H1 (cell line): ENCODE measurements around the gene HADHB. TPM values are rescaled to one million over a fixed set of nuclear protein-coding genes. Genes with fewer than 3 reads are reported as not detected.

Experiments used
- CTCF ChIA-PET: fragments of 300-600 bp; sonication (Branson Sonifier 250); formaldehyde crosslinking; loops from one replicate; lab custom pipeline; 2021; ENCODE audit not compliant: partially characterized antibody; lab: Charles Lee
- POLR2A ChIA-PET: fragments of 300-600 bp; sonication (Branson Sonifier 250); formaldehyde crosslinking; loops from one replicate; lab custom pipeline; 2021; ENCODE audit warnings: inconsistent platforms; ENCODE audit not compliant: partially characterized antibody; lab: Charles Lee
- DNase-seq, 2 experiments: peaks; one replicate each; pipeline versions ENCODE4 v3.0.0 to v3.0.0-alpha.2; 2010 to 2022; ENCODE audit warnings: low spot score in 2 of 2, low read depth in 1 of 2, mixed read lengths in 1 of 2
- FAIRE-seq: peaks from 2 replicates; lab custom pipeline; 2011; peaks lifted over from hg19 to GRCh38; lab: Jason Lieb, UNC
- H2AFZ ChIP-seq: 2 replicates; pipeline ENCODE4 v1.8.1; 2012; ENCODE audit warnings: low read length, inconsistent platforms
- H2AK5ac ChIP-seq: 2 replicates; pipeline ENCODE4 v1.6.1; 2013; ENCODE audit warnings: low read depth, low read length
- H2BK120ac ChIP-seq: replicated peaks from 2 replicates; pipeline ENCODE3; 2013; ENCODE audit warnings: low read depth, low read length, inconsistent platforms
- H2BK12ac ChIP-seq: 2 replicates; pipeline ENCODE4 v1.6.1; 2013; ENCODE audit warnings: low read depth, low read length
- H2BK15ac ChIP-seq: 2 replicates; pipeline ENCODE4 v1.6.1; 2013; ENCODE audit warnings: low read length
- H2BK20ac ChIP-seq: 2 replicates; pipeline ENCODE4 v1.6.1; 2013; ENCODE audit warnings: low read length
- H2BK5ac ChIP-seq: 2 replicates; pipeline ENCODE4 v1.6.1; 2013; ENCODE audit warnings: low read depth, low read length
- H3K14ac ChIP-seq: 2 replicates; pipeline ENCODE4 v1.6.1; 2013; ENCODE audit warnings: inconsistent platforms; ENCODE audit not compliant: insufficient read length
- H3K18ac ChIP-seq: 2 replicates; pipeline ENCODE4 v1.6.1; 2013; ENCODE audit warnings: low read length; ENCODE audit errors: extremely low read depth
- H3K23ac ChIP-seq: 2 replicates; pipeline ENCODE4 v1.6.1; 2013; ENCODE audit warnings: inconsistent platforms; ENCODE audit not compliant: insufficient read length
- H3K23me2 ChIP-seq: 2 replicates; pipeline ENCODE4 v1.6.1; 2013; ENCODE audit warnings: low read depth, low read length
- H3K27ac ChIP-seq: 2 replicates; pipeline ENCODE4 v1.6.1; 2011; ENCODE audit warnings: low read depth, low read length, inconsistent platforms
- H3K27me3 ChIP-seq, 4 experiments: replicated peaks in 1 of 4; 1 replicate in 1 of 4; 2 replicates in 3 of 4; pipeline versions ENCODE4 v1.6.1 to v1.8.1; 2011 to 2013; ENCODE audit warnings: low read length in 3 of 4, mild to moderate bottlenecking in 3 of 4, inconsistent platforms in 2 of 4, mixed read lengths in 2 of 4, moderate library complexity in 1 of 4; ENCODE audit not compliant: control insufficient read depth in 3 of 4, insufficient read depth in 3 of 4; ENCODE audit errors: extremely low read depth in 1 of 4
- H3K36me3 ChIP-seq, 4 experiments: 2 replicates each; pipeline versions ENCODE4 v1.6.1 to v1.8.1; 2011 to 2013; ENCODE audit warnings: mild to moderate bottlenecking in 4 of 4, low read length in 3 of 4, moderate library complexity in 2 of 4, control low read depth in 1 of 4, inconsistent platforms in 1 of 4; ENCODE audit not compliant: insufficient read depth in 4 of 4, control insufficient read depth in 2 of 4
- H3K4ac ChIP-seq: replicated peaks from 2 replicates; pipeline ENCODE3; 2013; ENCODE audit warnings: low read length, low read depth, mixed read lengths, inconsistent platforms; ENCODE audit not compliant: insufficient read length
- H3K4me1 ChIP-seq, 4 experiments: replicated peaks in 1 of 4; 1 replicate in 1 of 4; 2 replicates in 3 of 4; pipeline versions ENCODE4 v1.6.1 to v1.8.1; 2011 to 2013; ENCODE audit warnings: low read length in 3 of 4, inconsistent platforms in 2 of 4, mixed read lengths in 1 of 4; ENCODE audit not compliant: insufficient read depth in 4 of 4, control insufficient read depth in 3 of 4
- H3K4me2 ChIP-seq, 2 experiments: 2 replicates each; pipeline versions ENCODE4 v1.6.1 to v1.8.1; 2011 to 2013; ENCODE audit warnings: low read depth in 2 of 2, low read length in 2 of 2, control low read depth in 1 of 2, inconsistent platforms in 1 of 2, mild to moderate bottlenecking in 1 of 2; ENCODE audit not compliant: insufficient read depth in 1 of 2
- H3K4me3 ChIP-seq, 4 experiments: fragments of 200-600, 300-600 bp in 1 of 4; sonication (generic), shearing (Covaris generic), sonication (Bioruptor Twin) in 1 of 4; 2 replicates each; pipeline versions ENCODE4 v1.5.1 to v1.8.1; 2011 to 2016; ENCODE audit warnings: low read length in 4 of 4, low read depth in 3 of 4, control low read depth in 2 of 4, inconsistent platforms in 2 of 4, mild to moderate bottlenecking in 2 of 4, mixed read lengths in 1 of 4, moderate library complexity in 1 of 4; ENCODE audit not compliant: insufficient read depth in 2 of 4; ENCODE audit errors: extremely low read depth in 1 of 4
- H3K56ac ChIP-seq: replicated peaks from 2 replicates; pipeline ENCODE3; 2013; ENCODE audit warnings: low read depth, mild to moderate bottlenecking, mixed read lengths, low read length, inconsistent platforms; ENCODE audit not compliant: insufficient read length
- H3K79me1 ChIP-seq: 2 replicates; pipeline ENCODE4 v1.6.1; 2013; ENCODE audit warnings: low read depth, low read length, control low read depth
- H3K79me2 ChIP-seq, 2 experiments: 2 replicates each; pipeline versions ENCODE4 v1.6.1 to v1.8.1; 2012 to 2013; ENCODE audit warnings: low read length in 2 of 2, mild to moderate bottlenecking in 2 of 2, inconsistent platforms in 1 of 2; ENCODE audit not compliant: insufficient read depth in 2 of 2, control insufficient read depth in 1 of 2
- H3K9ac ChIP-seq, 4 experiments: replicated peaks in 1 of 4; 1 replicate in 1 of 4; 2 replicates in 3 of 4; pipeline versions ENCODE4 v1.6.1 to v1.8.1; 2011 to 2013; ENCODE audit warnings: low read depth in 3 of 4, low read length in 3 of 4, control low read depth in 2 of 4, mild to moderate bottlenecking in 2 of 4, moderate library complexity in 2 of 4, inconsistent platforms in 1 of 4; ENCODE audit errors: extremely low read depth in 1 of 4
- H3K9me3 ChIP-seq, 2 experiments: 2 replicates each; pipeline versions ENCODE4 v1.6.1 to v1.8.1; 2012 to 2013; ENCODE audit warnings: mild to moderate bottlenecking in 2 of 2, moderate library complexity in 2 of 2, control low read depth in 1 of 2, inconsistent platforms in 1 of 2, low read depth in 1 of 2, low read length in 1 of 2, mixed read lengths in 1 of 2; ENCODE audit not compliant: insufficient read depth in 2 of 2
- H4K20me1 ChIP-seq, 2 experiments: replicated peaks in 1 of 2; 2 replicates each; pipeline versions ENCODE3 to v1.8.1; 2011 to 2013; ENCODE audit warnings: inconsistent platforms in 2 of 2, low read length in 2 of 2, mild to moderate bottlenecking in 1 of 2; ENCODE audit not compliant: insufficient read depth in 2 of 2, control insufficient read depth in 1 of 2
- H4K5ac ChIP-seq: 2 replicates; pipeline ENCODE4 v1.6.1; 2013; ENCODE audit warnings: low read length, low read depth, mixed read lengths, inconsistent platforms; ENCODE audit not compliant: insufficient read length
- H4K8ac ChIP-seq: 2 replicates; pipeline ENCODE4 v1.8.0; 2013; ENCODE audit warnings: mild to moderate bottlenecking, moderate library complexity, low read length, inconsistent platforms; ENCODE audit not compliant: insufficient read depth; ENCODE audit errors: extremely low read depth
- H4K91ac ChIP-seq: replicated peaks from 2 replicates; pipeline ENCODE3; 2013; ENCODE audit warnings: low read length, mixed read lengths, inconsistent platforms; ENCODE audit not compliant: insufficient read length
- ASH2L ChIP-seq: fragments of 200-600, 300-600 bp; sonication (generic); IDR thresholded peaks from one replicate; pipeline ENCODE4 v1.7.1; 2017; ENCODE audit warnings: low read length
- CBX5 ChIP-seq: fragments of 300-800, 300-1000 bp; sonication (generic); IDR thresholded peaks from 2 replicates; pipeline ENCODE4 v1.7.1; 2016; ENCODE audit warnings: antibody characterized with exemption, low read length, low read depth
- CBX8 ChIP-seq: fragments of 300-800, 300-1000 bp; sonication (generic); IDR thresholded peaks from 2 replicates; pipeline ENCODE4 v1.7.1; 2016; ENCODE audit warnings: low read depth, low read length, borderline replicate concordance
- CHD2 ChIP-seq: IDR thresholded peaks from 2 replicates; pipeline ENCODE4 v1.6.1; 2012; ENCODE audit warnings: low read length, improper control_type of control experiment
- FOSL1 ChIP-seq: IDR thresholded peaks from 2 replicates; pipeline ENCODE4 v1.6.1; 2011; ENCODE audit warnings: mild to moderate bottlenecking, low read depth, low read length, moderate library complexity; ENCODE audit not compliant: insufficient read depth
- HDAC2 ChIP-seq, 2 experiments: fragments of 300-600 bp in 1 of 2; sonication (generic) in 1 of 2; IDR thresholded peaks; 2 replicates each; pipeline ENCODE4 v1.6.1; 2011 to 2012; ENCODE audit warnings: low read depth in 2 of 2, low read length in 2 of 2, mild to moderate bottlenecking in 2 of 2, moderate library complexity in 2 of 2, borderline replicate concordance in 1 of 2, inconsistent platforms in 1 of 2
- HDAC6 ChIP-seq: IDR thresholded peaks from one replicate; pipeline ENCODE4 v1.7.1; 2012; ENCODE audit warnings: low read depth, mild to moderate bottlenecking, inconsistent platforms, low read length, moderate library complexity
- JUN ChIP-seq: IDR thresholded peaks from 2 replicates; pipeline ENCODE4 v1.6.1; 2011; ENCODE audit warnings: low read depth, mild to moderate bottlenecking, improper control_type of control experiment, low read length
- MAFK ChIP-seq: IDR thresholded peaks from 2 replicates; pipeline ENCODE4 v1.6.1; 2012; ENCODE audit warnings: low read depth, mild to moderate bottlenecking, improper control_type of control experiment, low read length
- POLR2A ChIP-seq, 2 experiments: IDR thresholded peaks; 1 replicate in 1 of 2; 2 replicates in 1 of 2; pipeline ENCODE4 v1.6.1; 2011; ENCODE audit warnings: low read depth in 2 of 2, low read length in 2 of 2, mild to moderate bottlenecking in 2 of 2; ENCODE audit errors: control extremely low read depth in 1 of 2
- RNF2 ChIP-seq: fragments of 200-900, 300-1000 bp; sonication (generic); IDR thresholded peaks from 2 replicates; pipeline ENCODE4 v1.7.1; 2016; ENCODE audit warnings: borderline replicate concordance, low read depth, mild to moderate bottlenecking, antibody characterized with exemption, low read length; ENCODE audit not compliant: poor library complexity, severe bottlenecking; ENCODE audit errors: missing control alignments
- TAF1 ChIP-seq: IDR thresholded peaks from 2 replicates; pipeline ENCODE4 v1.6.1; 2011; ENCODE audit warnings: mild to moderate bottlenecking, low read depth, low read length
- TCF12 ChIP-seq: IDR thresholded peaks from 2 replicates; pipeline ENCODE4 v1.6.1; 2011; ENCODE audit warnings: low read depth, mild to moderate bottlenecking, low read length
- YY1 ChIP-seq: IDR thresholded peaks from 2 replicates; pipeline ENCODE4 v1.6.1; 2011; ENCODE audit warnings: low read depth, mild to moderate bottlenecking, low read length
- ZNF274 ChIP-seq: IDR thresholded peaks from 2 replicates; pipeline ENCODE4 v1.7.0; 2012; ENCODE audit warnings: low read length, borderline replicate concordance; ENCODE audit errors: extremely low read depth
- WGBS, 2 experiments: shearing (Covaris generic) in 1 of 2; methylation state at CpG; one replicate each; pipeline versions ENCODE4 v1.1.6 to v1.1.7; 2013 to 2015; ENCODE audit warnings: low lambda C conversion rate in 2 of 2, mixed read lengths in 2 of 2, inconsistent platforms in 1 of 2, low coverage in 1 of 2, missing lambda C conversion rate in 1 of 2; ENCODE audit not compliant: insufficient replicate concordance in 2 of 2, insufficient coverage in 1 of 2, insufficient read length in 1 of 2; ENCODE audit errors: extremely low coverage in 1 of 2, missing lambda C conversion rate in 1 of 2; 5-methylcytosine and 5-hydroxymethylcytosine counted together
- polyA plus RNA-seq, 7 experiments: library from polyadenylated mRNA; depleted of rRNA in 3 of 7; stranded (reverse) in 5 of 7; unstranded in 2 of 7; fragments of >200 nt in 5 of 7; fragments of 200-250 nt in 2 of 7; gene quantifications; 1 replicate in 5 of 7; 2 replicates in 1 of 7; 4 replicates in 1 of 7; pipeline versions ENCODE4 v1.2.1 to v1.2.3, GENCODE V29; 2011 to 2013; ENCODE audit warnings: missing spikeins in 2 of 7, mixed read lengths in 2 of 7
- total RNA-seq: library from RNA; stranded (reverse); fragmentation: NEBNext Ultra II Directional; extraction: Animal tissue kit (Norgen Biotek cat#: 25700); gene quantifications from 2 replicates; pipeline ENCODE4 v1.2.1, GENCODE V29; 2021

Gene HADHB
- total and polyA plus RNA-seq, 2 of the 8 experiments (the other 6 are each of a cell fraction or from before 2014, with no cell fraction given): 47.7 to 52.3 TPM

DNA sequence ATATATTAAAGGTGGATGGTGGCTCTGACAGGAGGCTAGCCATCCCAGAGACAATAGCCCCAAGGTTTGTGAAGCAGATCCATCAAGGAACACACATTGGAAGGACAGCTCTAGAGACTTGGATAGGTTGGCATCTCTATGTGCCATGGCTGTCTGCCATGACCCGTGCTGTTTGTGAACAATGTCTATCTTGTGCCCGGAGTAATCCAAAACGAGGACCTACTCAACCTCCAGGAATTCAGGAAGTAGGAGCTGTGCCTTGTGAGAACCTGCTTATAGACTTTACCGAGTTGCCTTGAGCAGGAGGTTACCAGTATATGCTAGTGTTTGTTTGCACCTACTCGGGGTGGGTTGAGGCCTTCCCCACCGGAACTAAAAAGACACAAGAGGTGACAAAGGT lies 58.1 kb downstream of the HADHB start:
- Histone ChIP-seq H3K4me2 (no peak overlapping the region), H3K4me1 (peaks cover 8 to 17% (median 12%) of the 10 kb centered on the region in 4 experiments; a peak in 6 of 7 replicates), H2BK5ac (no peak overlapping the region), H3K9ac (no peak overlapping the region), H4K5ac (no peak overlapping the region), H4K20me1 (peaks cover 0 to 1% of the 10 kb centered on the region in 2 experiments), H3K9me3 (no peaks in the 10 kb centered on the region), H3K23ac (no peak overlapping the region), H3K4ac (no peak overlapping the region), H3K56ac (no peak overlapping the region), H3K27me3 (no peaks in the 10 kb centered on the region), H4K8ac (no peak overlapping the region), H4K91ac (no peak overlapping the region), H2AK5ac (no peak overlapping the region), H3K23me2 (peaks cover 14% of the 10 kb centered on the region), H3K36me3 (peaks cover 0 to 2% (median under 1%) of the 10 kb centered on the region in 4 experiments; a peak in 1 of 8 replicates), H2AFZ (no peak overlapping the region), H3K27ac (no peak overlapping the region), H3K18ac (no peak overlapping the region), H3K4me3 (no peak overlapping the region), H3K14ac (no peak overlapping the region), H2BK20ac (no peak overlapping the region), H2BK120ac (no peak overlapping the region), H2BK15ac (no peak overlapping the region), H3K79me1 (no peaks in the 10 kb centered on the region), H3K79me2 (peaks cover 0 to 12% of the 10 kb centered on the region in 2 experiments; a peak in 2 of 4 replicates), H2BK12ac (no peak overlapping the region)
- ChIA-PET CTCF (interaction anchor here (1.1 to 4.0 kb wide), 4 partner anchors 10 to 56 kb away, joined by 3 to 19 read pairs (median 6); no protein-coding TSS in a partner anchor), POLR2A (interaction anchor here (0.8 kb wide), 1 partner anchor 13 kb away, joined by 4 read pairs; no protein-coding TSS in a partner anchor)
- FAIRE-seq (no peak), DNase-seq (no peak)
- WGBS, 2 experiments: 98% methylated on average over 6 of the region's 6 CpGs; no CpG with 5 or more reads in 1 of the 2 experiments
- TF ChIP-seq RNF2 (no peak), HDAC2 (IDR thresholded peaks at IDR 0.05; ENCODE audit: borderline replicate concordance in 1 of 2, low read depth in 2 of 2, low read length in 2 of 2) (no peak), JUN (no peak), POLR2A (IDR thresholded peaks at IDR 0.05; ENCODE audit: control extremely low read depth in 1 of 2, low read depth in 2 of 2, low read length in 2 of 2) (no peak), HDAC6 (no peak), MAFK (no peak), CBX5 (no peak), ZNF274 (no peak), FOSL1 (no peak), CHD2 (no peak), YY1 (no peak), TCF12 (no peak), TAF1 (no peak), ASH2L (no peak), CBX8 (no peak)
